ENCODE results near the gene EGLN2. TPM values are rescaled to one million over a fixed set of nuclear protein-coding genes. Genes with fewer than 3 reads are reported as not detected.

EGLN2 gene
- polyA plus RNA-seq, 3 donors: 60.1 to 80.5 (median 74.4) TPM

Other genes with a start within 250 kb of the EGLN2 start
- gene SHKBP1, start 222.3 kb upstream of the EGLN2 start, polyA plus RNA-seq (ENCODE audit: insufficient read length in 3 of 3): 10 to 100 TPM; 44.3 to 47.9 (median 45.6) TPM
- 100 to 1,000 TPM; 156 to 325 (median 271) TPM for gene LTBP4, start 197.8 kb upstream of the EGLN2 start, polyA plus RNA-seq (ENCODE audit: insufficient read length in 3 of 3)
- gene NUMBL, start 108.5 kb upstream of the EGLN2 start, polyA plus RNA-seq (ENCODE audit: insufficient read length in 3 of 3): 10 to 100 TPM in 2 of 3 donors, 1 to 10 TPM in 1; 9.4 to 16.0 (median 15.9) TPM
- 10 to 100 TPM; 30.7 to 45.2 (median 38.9) TPM for gene COQ8B, start 82.3 kb upstream of the EGLN2 start, polyA plus RNA-seq (ENCODE audit: insufficient read length in 3 of 3)
- gene ITPKC, start 82.1 kb upstream of the EGLN2 start, polyA plus RNA-seq (ENCODE audit: insufficient read length in 3 of 3): 10 to 100 TPM; 12.3 to 15.4 (median 14.2) TPM
- 10 to 100 TPM; 14.5 to 18.5 (median 15.1) TPM for gene ACTMAP, start 48.7 kb upstream of the EGLN2 start, polyA plus RNA-seq (ENCODE audit: insufficient read length in 3 of 3)
- gene SNRPA, start 48.0 kb upstream of the EGLN2 start, polyA plus RNA-seq (ENCODE audit: insufficient read length in 3 of 3): 100 to 1,000 TPM; 111 to 126 (median 117) TPM
- 1 to 10 TPM in 2 of 3 donors, under 1 TPM in 1; 0.19 to 3.5 (median 1.4) TPM for gene MIA, start 23.7 kb upstream of the EGLN2 start, polyA plus RNA-seq (ENCODE audit: insufficient read length in 3 of 3)
- 10 to 100 TPM in 2 of 3 donors, 1 to 10 TPM in 1; 7.0 to 13.5 (median 12.6) TPM for gene RAB4B, start 20.9 kb upstream of the EGLN2 start, polyA plus RNA-seq (ENCODE audit: insufficient read length in 3 of 3)
- gene CYP2A6, start 51.3 kb downstream of the EGLN2 start, polyA plus RNA-seq (ENCODE audit: insufficient read length in 3 of 3): under 1 TPM in 2 of 3 donors, not detected in 1; 0.18 to 0.24 TPM
- under 1 TPM in 2 of 3 donors, not detected in 1; 0.10 to 0.20 TPM for gene CYP2A7, start 83.0 kb downstream of the EGLN2 start, polyA plus RNA-seq (ENCODE audit: insufficient read length in 3 of 3)
- 1 to 10 TPM; 1.6 to 3.3 (median 3.0) TPM for gene CYP2B6, start 192.1 kb downstream of the EGLN2 start, polyA plus RNA-seq (ENCODE audit: insufficient read length in 3 of 3)

Data from renal cortex interstitium (tissue), 3 donors.